GM03348 (cell line): ENCODE data around the gene CLK2.
A peak's percentile ranks its signal among the peaks of the same experiment; 100 is the strongest.
"Not testable (repeated sequence)": the region's sequence is repeated elsewhere in the genome, so short reads cannot be mapped to it uniquely, and the experiment has no call there.

Experiments
- DNase-seq: peaks from one replicate; pipeline ENCODE4 v3.0.0; 2012; ENCODE audit warnings: low spot score

The CLK2 gene

DNA sequence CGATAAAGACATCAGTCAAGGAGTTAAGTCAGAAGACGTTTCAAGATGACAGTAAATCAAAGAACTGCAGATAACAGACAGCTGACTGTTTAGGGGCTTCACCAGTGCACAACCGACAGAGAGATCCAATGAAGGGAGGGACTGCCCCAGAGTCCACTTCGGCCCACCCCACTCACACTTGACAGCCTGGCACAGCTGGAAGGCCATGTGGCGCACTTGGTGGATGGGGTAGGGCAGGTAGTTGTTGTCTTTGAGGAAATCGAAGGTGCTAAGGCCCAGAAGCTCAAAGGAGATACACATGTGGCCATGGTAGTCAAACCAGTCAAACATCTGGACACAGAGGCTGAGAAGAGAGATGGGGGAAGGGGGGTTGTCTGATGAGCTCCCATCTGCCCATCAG is 6.8 kb downstream of the CLK2 start:
- no peak for DNase-seq

DNA sequence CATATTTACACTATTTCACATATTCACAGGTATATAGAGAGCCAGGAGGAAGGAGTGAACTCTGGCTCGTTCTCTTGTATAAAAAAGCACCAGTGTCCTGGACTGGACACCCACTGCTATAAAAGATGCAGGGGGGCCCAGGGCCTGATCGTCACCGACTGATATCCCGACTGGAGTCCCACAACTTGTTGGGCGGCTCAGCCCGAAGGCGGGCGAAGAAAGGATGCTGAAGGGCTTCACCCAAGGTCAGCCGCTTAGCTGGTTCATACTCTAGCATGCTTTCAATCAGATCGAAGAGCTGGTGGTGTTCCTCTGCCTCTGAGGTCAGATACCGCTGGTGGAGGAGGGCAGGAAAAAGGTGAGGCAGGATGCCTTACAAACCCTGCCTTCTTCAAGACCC is 10.2 kb downstream of the CLK2 start:
- no peak for DNase-seq

DNA sequence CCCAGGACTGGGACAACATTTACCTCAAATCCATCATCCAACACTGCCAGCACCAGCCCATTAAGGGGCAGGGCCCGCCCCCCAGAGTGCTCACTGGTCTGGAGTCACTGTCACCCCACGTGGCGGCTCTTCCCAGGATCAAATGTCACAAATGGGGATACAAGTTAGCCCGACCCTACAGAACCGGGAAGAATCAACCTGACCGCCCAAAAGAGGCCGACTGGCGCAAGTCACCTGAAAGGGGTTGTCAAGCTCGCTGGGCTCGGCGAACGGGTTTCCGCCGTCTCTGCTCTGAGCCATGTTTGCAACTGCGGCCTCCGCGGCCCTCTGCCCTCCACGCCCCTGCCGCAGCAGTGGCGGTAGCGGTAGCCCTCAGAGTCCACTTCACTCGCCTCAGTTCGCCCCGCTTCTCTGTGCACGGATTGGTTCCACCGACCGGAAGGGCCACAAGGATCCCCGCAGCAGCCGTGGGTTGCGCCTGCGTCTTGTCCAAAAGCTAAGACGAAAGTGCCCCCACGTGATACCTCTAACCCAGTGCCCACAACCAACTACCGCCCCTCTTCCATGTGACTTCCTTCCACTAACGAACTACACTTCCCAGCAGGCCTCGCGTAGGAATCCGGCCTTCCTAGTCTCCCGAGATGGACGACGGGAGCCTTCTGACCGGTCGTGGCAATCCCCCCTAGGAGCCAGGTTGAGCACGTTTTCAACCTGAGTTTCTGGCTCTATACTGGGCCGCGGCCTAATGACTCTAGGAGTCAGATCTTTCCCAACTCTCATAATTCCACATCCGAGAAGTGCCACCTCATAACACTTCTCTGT is 11.2 kb downstream of the CLK2 start, which contains the start of gene SCAMP3:
Gene SCAMP3, minus strand, starts transcription at position 509 of the 822 bp plus-strand sequence. Its CDS starts 209 bp downstream, at position 300.
- peak; percentile 97 for DNase-seq

DNA sequence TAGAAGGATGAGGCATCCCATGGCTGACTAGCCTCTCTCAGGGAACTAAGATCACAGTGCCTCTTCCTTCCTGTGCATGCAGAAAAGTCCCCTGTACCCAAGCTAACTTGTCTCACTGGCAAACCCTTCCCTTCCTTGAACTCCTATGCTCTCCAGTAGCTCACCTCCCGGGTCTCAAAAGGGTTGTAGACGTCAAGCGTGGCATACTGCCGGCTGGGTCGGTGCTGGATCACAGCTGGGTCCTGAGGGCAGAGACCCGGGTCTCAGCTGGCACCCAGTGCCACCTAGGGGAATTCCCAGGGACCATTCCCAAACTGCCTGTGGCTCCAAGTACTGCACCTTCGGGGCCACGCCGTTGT is 11.8 kb downstream of the CLK2 start:
- peak; percentile 34 for DNase-seq

DNA sequence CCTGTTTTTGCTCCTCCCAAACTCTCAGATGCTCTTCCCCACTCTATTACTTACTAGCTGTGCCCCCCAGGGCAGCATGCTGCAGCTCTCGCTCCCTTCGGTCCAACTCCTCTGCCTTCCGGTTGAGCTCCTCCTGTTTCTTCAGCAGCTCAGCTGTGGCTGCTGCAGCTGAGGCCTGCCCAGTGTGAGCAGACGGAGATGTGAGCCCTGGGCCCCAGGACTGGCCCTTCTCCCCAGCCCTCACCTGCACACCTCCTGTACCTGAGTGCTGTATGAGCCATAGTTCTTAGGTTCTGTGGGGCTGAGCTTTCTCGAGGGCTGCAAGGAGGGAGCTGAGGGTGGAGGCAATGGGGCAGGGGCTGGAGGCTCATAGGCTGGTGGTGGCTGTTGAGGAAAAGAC is 13.0 kb downstream of the CLK2 start:
- DNase-seq = no peak

DNA sequence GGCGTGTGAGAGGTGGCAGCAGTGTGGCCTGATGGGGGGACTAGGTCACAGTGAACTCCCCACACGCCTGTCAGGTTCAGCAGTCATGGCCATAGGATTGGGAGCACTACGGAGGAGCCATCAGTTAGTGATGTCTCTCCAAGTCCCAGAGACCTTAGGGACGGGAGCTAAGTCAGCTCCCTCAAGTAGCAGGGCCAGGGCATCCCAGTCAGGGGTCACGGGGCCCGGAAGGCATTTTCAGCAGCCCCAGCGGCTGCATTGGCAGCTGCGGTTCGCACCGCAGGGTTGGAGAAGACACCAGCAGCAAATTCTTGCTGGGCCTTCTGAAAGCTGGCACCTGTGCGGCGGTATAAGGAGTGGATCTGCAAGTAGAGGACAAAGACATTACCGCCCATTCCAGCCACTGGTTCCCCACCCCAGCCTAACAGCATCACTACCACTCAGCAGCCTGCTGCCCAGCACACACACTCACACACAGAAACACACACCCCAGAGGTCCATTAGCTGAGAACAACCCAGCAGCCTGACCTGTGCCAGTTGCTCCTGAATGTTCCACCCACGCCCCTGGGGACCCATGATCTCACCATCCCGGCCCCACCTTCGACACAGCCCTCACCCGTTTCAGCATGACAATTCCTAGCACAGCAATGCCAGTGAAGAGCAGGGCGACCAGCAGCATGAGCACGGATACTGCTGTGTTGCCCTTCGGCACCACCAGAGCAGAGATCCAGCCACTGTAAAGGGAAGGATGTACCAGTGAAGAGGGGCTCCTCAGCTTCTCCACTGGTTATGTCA is 17.0 kb downstream of the CLK2 start:
- no peak for DNase-seq

DNA sequence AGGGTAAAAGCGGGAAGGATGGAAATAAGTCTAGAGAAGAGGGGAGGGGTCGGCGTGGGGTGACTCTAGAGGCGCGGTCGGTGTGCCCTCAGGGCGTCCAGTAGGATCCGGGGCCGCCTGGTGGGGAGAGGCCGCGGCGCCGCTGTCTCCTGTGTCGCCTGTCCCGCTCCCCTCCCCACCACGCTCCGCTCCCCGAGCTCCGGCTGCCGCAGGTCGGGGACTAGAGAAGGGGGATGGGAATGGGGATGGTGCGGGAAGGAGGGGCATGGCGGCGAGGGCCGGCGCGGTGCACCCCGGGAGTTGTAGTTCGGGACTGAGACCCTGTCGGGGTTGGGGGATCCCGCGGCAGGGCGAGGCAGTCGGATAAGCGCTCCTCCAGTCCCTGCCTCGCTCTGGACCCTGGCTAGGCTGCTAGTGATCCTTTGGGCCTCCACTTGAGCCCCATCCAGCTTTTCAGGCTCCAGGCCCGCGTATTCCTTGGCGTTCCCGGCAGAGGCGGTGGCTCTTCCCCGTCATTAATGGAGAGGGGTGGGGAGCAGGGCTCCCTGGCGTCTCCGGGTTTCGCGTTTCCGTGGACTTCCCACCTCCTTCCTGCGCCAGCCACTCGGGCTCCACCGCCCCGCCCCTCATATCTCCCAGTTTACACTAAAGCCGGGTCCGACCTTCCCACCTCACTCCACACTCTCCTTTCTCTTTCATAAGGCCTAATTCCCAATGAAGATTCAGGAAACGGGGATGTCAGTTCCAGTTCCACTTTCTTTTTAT is 17.9 kb downstream of the CLK2 start, which contains the start of gene ENTREP3:
Gene ENTREP3, minus strand, starts transcription at position 241 of the 765 bp plus-strand sequence. CDS start 606 bp downstream, outside the sequence.
- peak; percentile 93 for DNase-seq

DNA sequence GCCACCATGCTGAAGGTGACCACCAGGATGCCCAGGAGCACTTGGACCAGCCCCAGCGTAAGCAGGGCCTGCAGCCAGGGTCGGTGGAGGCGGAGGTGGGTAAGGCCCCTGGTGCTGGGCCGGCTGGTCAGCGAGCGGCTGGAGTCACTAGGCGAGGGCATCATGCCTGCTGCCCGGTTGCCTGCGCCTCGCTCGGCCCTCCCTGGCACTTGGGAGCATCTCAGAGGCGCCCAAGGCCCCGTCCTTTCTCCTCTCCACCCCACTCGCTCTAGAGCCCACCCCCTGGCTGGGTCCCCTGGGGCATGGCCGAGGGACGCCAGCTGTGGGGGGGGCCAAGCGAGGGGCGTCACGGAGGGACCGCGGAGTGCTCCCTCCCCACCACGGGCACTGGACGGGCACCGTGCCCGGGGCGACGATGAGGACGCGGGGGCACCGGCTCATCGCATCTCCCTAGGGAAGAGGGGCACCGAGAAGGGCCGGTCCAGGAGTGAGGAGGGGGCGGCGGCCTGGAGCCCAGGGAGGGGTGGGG is 18.5 kb downstream of the CLK2 start:
- DNase-seq = peak; percentile 53

DNA sequence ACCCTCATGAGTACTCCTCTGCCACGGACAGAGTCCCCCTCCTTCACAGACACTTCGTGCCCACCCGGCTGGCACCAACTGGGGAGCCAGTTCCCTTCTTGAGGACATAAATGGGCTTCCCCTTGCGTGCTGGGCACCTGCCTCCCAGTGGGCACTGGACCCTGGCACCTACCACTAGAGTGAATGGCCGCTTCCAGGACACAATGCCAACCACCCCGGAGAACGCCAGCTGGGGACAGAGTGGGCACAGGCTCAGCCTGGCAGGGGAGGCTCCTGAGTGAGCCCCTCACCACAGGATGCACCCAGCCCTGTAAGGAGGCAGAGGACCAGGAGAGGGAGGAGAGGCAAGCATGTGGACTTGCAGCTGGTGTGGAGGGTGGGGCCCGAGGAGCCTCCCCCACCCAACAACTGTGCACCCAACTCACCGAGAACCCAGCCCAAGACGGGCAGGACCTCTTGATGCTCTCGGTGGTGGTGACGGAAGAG is 19.0 kb downstream of the CLK2 start:
- DNase-seq = peak; percentile 33

DNA sequence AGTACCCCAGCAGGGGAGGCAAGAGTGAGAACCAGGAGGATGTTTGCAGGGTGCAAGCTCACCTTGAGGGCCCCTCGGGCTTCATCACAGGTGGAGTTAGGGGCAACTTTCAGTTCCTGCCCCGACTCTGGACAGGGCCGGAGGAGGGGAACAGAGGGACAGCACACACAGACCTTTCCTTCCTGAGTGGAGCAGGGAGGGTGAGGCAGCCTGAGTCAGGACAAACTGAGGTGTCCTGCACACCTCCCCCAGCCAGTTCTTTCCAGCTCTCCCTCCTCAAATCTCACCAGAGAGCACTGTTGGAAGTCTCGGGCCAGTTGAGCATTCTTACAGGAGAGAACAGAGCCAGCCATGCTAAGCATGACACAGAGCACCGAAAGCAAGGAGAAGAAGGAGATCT is 19.5 kb downstream of the CLK2 start:
- DNase-seq = peak; percentile 11

DNA sequence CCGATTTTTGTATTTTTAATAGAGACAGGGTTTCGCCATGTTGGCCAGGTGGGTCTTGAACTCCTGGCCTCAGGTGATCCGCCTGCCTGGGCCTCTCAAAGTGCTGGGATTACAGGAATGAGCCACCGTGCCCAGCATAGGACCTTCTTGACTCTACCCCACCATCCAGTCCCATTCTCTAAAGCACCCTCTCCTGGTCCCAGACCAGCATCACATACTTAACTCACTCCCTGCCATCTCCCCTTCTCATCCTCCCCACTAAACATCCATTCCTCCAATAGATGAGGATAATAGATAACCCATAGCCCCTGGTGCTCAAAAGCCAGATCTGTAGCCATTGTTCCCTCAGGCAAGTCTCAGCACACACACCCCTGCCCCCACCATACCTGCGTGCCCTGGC is 20.1 kb downstream of the CLK2 start:
- no peak for DNase-seq

DNA sequence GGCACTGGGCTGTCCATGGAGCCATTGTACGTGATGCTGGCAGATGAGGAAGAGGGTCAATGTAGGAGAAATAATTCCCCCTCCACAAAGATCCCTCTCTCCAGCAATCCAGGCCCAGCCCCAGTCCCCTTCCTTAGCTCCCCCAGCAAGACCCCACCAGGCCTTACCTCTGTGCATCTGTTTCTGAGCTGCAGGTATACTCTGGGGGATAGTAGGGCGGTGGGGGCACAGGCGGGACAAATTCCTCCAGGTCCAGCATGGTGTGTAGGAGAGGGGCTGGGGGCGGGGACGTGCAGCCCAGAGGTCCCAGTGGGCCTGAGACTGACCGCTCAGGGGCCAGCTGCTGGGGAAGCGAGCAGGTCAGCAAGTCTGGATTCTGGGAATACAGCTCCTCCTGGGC is 21.7 kb downstream of the CLK2 start:
- DNase-seq = no peak

DNA sequence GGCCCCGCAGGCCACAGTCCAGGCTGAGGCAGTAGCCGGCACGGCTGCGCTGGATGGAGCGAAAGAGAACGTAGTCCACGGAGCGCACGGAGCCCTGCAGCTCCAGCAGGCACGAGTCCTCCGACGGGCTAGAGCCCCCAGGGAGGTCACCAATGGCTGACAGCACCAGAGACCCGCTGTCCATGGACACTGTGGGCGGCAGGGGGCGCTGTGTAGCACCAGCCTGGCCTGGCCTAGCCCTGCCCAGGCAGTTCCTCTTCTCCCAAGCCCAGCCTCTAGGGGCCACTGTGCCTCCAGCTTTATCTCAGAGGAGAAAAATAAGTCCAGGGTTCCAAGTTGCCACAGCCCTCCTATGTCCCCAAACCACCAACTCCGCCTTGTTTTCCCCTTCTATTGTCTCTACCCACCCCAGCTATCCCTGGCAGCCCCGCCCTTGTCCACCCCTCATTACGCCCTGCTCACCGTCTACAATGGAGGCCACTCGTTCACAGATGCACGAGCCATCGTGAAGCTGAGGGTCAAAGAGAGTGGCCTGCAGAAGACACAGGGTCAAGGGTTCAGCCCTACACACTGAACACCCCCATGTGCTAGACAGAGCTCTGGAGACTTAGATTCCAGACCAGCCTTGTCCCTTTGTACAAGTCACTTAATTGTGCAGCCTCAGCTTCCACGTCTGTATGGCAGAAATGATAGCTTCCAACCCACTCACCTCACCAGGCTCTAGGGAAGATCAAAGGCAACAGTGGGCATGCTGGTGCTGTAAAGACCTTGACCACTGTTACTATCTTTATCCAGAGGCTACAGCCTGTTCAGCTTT is 22.5 kb downstream of the CLK2 start:
- DNase-seq = peak; percentile 95

DNA sequence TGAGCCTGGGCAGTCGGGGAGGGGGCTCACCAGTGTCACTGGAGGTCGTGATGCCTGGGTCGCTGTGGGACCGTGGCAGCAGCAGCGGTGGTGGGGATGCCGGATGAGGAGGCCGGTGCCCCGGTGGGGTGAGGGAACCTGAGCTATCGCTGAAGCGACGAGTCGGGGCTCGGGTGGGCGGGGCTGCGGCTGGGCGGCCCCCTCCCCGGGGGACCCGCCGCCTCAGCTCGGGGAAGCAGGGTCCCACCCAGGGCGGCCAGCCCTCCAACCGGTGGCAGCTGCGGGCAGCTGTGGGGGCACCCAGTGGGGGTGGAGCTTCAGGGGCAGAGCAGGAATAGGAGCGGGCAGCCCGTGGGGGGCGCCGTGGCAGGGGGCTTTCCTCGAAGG is 23.1 kb downstream of the CLK2 start:
- no peak for DNase-seq

DNA sequence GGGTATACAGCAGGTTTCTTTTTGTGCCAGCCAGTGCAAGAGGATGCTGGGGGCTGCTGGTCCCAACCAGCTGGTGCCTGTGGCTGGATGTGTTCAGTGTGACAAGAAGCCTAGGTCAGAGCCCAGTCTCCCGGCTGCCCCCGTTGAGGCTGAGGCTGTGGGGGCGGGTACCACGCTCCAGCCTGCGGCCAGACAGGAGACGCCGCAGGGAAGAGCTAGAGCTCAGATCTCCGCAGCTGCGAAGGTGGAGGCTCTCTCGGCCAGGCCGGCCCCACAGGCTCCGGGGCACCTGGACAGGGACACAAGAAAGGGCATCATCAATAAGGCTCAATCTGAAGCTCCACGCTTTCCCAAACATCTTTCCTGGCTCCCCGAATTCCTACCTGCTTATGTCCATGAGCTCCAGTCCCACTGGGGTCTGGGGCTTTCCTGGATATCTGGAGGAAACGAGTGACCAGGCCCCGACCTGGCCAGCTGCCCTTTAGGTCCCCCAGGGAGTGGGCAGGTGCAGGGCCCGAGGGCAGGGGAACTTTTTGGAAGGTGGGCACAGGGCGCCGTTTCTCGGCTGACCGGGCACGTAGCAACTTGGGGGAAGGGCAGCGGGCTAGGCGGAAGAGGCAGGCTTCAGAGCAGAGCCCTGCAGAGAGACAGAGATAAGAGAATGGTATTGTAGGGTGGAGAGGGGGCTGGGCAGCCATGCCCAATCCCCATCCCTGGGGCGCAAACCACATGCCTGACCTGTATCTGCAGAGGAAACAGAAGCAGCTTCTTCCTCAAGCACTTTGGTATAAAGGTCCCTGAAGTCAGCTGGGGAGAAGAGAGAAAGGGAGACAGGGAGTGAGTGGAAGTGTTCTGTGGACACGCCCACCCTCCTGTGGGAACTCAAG is 25.4 kb downstream of the CLK2 start:
- DNase-seq = no peak

DNA sequence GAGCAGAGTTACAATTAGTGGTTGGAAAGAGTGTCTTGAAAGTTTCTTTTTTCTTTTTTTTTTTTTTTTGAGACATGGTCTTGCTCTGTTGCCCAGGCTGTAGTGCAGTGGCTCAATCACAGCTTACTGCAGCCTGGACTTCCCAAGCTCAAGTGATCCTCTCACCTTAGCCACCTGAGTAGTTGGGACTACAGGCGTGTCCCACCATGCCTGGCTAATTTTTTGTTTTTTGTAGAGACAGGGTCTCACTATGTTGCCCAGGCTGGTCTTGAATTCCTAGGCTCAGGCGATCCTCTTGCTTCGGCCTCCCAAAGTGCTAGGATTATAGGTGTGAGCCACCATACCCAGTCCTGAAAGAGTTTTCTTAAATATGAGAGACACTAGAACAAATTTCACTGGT is 26.5 kb downstream of the CLK2 start:
- not testable (repeated sequence) for DNase-seq

DNA sequence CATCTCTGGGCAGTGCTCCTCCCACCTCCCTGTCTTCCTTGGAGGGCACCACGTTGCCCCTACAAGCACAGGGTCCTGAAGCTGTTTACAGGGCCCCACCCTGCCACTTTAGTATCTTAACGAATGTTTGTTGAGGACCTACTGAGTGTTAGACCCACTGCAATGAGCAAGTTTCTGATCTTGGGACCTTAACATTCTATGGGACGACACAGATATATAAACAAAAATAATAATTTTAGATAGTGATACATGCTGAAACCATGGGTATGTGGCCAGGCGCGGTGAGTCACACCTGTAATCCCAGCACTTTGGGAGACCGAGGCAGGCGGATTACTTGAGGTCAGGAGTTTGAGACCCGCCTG is 28.2 kb downstream of the CLK2 start:
- DNase-seq = no peak

DNA sequence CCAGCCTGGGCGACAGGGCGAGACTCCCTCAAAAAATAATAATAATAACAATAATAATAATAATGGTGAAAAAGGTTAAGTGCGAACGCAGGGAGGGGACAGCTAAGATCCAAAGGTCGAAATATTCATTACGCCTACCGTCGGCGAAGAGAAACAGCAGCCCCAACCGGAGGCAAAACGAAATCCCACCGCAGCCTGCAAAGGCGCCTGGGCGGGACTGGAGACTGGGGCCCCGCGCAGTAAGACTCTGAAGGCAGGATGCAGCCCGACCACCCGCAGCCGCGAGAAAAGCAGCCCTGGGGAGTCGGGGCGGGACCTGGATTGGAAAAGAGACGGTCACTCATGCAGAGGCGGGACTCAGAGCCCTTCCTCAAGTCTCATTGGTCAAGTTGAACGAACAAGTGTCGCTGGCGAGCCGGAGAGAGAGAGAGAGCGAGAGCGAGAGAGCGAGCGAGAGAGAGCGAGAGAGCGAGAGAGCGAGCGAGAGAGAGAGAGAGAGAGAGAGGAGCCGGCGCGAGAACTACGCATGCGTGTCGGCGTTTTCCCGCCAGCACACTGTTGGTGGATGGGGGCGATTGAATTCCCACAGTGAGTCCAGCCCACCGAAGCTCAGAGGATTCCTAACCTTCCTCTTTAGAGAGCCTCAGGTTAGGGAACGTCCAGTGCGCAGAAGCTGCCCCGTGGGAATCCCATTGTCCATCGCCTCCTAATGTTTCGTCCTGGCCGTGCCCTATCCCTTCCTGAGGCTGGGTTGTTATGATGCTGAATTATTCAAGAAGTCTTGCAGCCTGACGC is 28.7 kb downstream of the CLK2 start:
- DNase-seq = peak; percentile 94

DNA sequence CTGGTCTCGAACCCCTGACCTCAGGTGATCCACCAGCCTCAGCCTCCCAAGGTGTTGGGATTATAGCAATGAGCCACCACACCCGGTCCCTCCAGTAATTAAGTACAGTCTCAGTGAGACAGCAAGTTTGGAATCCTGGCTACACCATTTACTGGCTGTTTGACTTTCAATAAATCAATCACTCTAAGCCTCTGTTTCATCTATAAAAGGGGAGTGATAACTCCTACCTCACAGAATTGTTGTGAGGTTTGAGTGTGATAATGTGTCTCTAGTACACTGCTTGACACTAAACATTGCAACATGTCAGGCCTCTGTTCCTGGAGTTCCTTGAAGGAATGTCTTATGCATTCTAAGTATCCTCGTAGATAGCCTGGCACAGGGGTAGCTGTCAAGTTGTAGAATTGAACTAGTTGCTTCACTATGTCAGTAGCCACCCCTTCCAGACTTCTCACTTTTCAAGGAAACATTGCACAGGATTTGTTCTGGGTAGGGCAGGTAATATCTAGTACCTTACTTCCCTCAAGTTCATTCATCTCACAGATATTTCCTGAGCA is 30.4 kb downstream of the CLK2 start:
- no peak for DNase-seq
